ENCODE data around the gene MSI2. TPM values are rescaled to one million over a fixed set of nuclear protein-coding genes. Genes with fewer than 3 reads are reported as not detected.

MSI2 gene
- total and polyA plus RNA-seq, 2 donors (not counting 1 experiment from before 2014, with no cell fraction given), result 16.1 to 196 TPM

DNA sequence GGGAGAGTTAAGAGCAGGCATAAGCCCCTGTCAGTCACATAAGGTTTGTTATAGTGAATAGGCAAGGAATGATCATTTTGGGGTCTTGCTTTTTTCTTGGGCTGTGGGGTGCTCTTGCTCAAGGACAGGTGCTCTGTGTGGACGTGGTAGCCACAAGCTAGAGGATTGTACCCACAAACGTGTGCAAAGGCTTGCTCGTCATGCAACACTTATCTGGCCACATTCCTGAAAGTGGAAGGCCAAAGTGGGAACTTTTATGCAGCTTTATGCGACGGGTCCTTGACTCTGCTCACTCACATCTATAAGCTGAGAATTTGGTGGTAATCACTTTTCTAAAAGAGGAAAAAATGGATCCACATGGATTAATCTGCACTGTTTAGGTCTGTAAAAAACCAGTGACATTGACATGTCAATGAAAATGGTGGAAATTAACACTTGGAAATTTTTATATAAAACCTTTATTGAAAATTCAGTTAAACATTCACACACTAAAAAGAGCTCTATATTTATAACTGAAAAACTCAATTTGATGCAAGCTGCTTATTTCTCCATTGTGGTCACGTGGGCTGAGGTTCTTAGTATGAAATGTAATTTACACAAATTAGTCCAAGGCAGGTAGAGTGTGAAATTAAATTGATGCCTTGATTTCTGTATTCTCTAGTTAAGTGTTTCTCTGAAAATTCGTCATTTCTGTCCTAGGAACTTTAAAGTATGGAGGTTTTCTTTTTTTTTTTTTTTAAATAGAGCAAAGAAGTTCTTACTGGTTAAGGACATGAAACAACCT lies 162.3 kb downstream of the MSI2 start:
- no peaks in the 10 kb centered on the region for H3K9me3 Mint-ChIP-seq (ENCODE audit: insufficient read depth)
- no peak overlapping the region for H3K9ac ChIP-seq (ENCODE audit: low read length)
- no peak overlapping the region for H3K27ac ChIP-seq (ENCODE audit: low read length in 2 of 2)
- H3K36me3 ChIP-seq (replicated peaks in 1 of 2; ENCODE audit: control extremely low read depth in 1 of 2, control insufficient read depth in 1 of 2, extremely low read depth in 1 of 2, insufficient read depth in 2 of 2, low read length in 1 of 2), result no peaks in the 10 kb centered on the region
- CTCF ChIA-PET, result interaction anchor here (1.5 to 1.9 kb wide), 2 partner anchors 22 to 175 kb away, joined by 3 to 5 read pairs; no protein-coding TSS in a partner anchor
- no peak overlapping the region for H3K4me2 ChIP-seq (replicated peaks; ENCODE audit: low read depth, low read length, poor library complexity, severe bottlenecking)
- 43% methylated on average over 5 of the region's 7 CpGs for WGBS (ENCODE audit: insufficient coverage)
- peaks cover 0 to 4% of the 10 kb centered on the region in 2 donors for H3K4me1 ChIP-seq (ENCODE audit: control insufficient read depth in 2 of 2, insufficient read depth in 2 of 2, low read length in 2 of 2)
- H2AFZ ChIP-seq (ENCODE audit: insufficient read depth, low read depth, low read length, poor library complexity, severe bottlenecking), result no peak overlapping the region
- no peaks in the 10 kb centered on the region for H3K27me3 Mint-ChIP-seq
- H3K4me3 Mint-ChIP-seq, result no peak overlapping the region
- H3K9me3 ChIP-seq (ENCODE audit: control extremely low read depth in 1 of 3, control insufficient read depth in 2 of 3, insufficient read depth in 1 of 3, low read length in 2 of 3), result peaks cover 0 to 4% (median 0%) of the 10 kb centered on the region in 3 donors
- POLR2A ChIA-PET, result no interaction called here
- H3K4me1 Mint-ChIP-seq, result peaks cover 29% of the 10 kb centered on the region
- no peaks in the 10 kb centered on the region for H3K27me3 ChIP-seq (replicated peaks in 1 of 4; ENCODE audit: control extremely low read depth in 1 of 4, control insufficient read depth in 3 of 4, insufficient read depth in 4 of 4, low read length in 3 of 4)
- no peak overlapping the region for H3K4me3 ChIP-seq (ENCODE audit: control extremely low read depth in 1 of 5, extremely low read depth in 1 of 5, insufficient read depth in 1 of 5, low read depth in 2 of 5, low read length in 4 of 5)
- H3K27ac Mint-ChIP-seq, result no peak overlapping the region
- DNase-seq, result no peak
- H4K20me1 ChIP-seq (ENCODE audit: control insufficient read depth, insufficient read depth, low read length, poor library complexity, severe bottlenecking), result peaks cover 41% of the 10 kb centered on the region
- H3K79me2 ChIP-seq (ENCODE audit: control insufficient read depth, insufficient read depth, low read length), result peaks cover 64% of the 10 kb centered on the region
- intact Hi-C loops (cut with micrococcal nuclease), result no loop called here
- TF ChIP-seq, protein P1, sequence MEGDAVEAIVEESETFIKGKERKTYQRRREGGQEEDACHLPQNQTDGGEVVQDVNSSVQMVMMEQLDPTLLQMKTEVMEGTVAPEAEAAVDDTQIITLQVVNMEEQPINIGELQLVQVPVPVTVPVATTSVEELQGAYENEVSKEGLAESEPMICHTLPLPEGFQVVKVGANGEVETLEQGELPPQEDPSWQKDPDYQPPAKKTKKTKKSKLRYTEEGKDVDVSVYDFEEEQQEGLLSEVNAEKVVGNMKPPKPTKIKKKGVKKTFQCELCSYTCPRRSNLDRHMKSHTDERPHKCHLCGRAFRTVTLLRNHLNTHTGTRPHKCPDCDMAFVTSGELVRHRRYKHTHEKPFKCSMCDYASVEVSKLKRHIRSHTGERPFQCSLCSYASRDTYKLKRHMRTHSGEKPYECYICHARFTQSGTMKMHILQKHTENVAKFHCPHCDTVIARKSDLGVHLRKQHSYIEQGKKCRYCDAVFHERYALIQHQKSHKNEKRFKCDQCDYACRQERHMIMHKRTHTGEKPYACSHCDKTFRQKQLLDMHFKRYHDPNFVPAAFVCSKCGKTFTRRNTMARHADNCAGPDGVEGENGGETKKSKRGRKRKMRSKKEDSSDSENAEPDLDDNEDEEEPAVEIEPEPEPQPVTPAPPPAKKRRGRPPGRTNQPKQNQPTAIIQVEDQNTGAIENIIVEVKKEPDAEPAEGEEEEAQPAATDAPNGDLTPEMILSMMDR (IDR thresholded peaks at IDR 0.05), result no peak
- no peak for TF ChIP-seq EZH2 (IDR thresholded peaks at IDR 0.05; ENCODE audit: borderline replicate concordance, insufficient read depth, low read depth, low read length, poor library complexity, severe bottlenecking)
- ATAC-seq (ENCODE audit: low read depth), result no peak

DNA sequence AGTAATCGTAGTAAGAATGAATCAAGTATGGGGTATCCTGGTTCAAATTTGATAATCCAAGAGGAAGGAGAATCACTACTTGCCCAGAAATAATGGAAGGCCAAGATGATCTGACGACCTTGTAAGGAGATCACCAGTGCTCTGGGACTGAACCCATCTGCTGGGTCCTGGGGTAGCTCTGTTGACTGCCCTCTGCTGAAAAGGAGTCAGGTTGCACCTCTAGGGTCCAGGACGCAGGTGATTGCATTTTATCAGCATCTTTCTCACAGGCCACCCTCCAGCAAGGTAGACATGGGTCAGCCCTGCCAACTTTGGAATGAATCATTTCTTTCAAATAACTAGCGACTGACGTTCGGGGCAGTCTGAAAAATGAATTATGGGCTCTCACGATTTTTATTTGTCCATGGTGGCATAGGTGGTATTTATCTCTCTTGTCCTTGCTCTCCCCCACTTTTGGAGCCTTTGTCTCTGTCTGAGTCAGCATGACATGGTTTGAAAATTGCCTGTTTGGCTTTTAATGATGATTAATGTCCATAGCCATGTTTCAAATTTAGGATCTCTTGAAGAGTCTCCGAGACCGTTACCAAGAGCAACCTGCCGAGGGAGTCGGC lies 163.7 kb downstream of the MSI2 start:
- H3K4me3 ChIP-seq (ENCODE audit: control extremely low read depth in 1 of 5, extremely low read depth in 1 of 5, insufficient read depth in 1 of 5, low read depth in 2 of 5, low read length in 4 of 5), result no peak overlapping the region
- Mint-ChIP-seq H3K27ac (no peak overlapping the region), H3K9me3 (ENCODE audit: insufficient read depth) (no peaks in the 10 kb centered on the region), H3K27me3 (no peaks in the 10 kb centered on the region), H3K4me3 (no peak overlapping the region), H3K4me1 (peaks cover 40% of the 10 kb centered on the region)
- no peak for TF ChIP-seq EZH2 (IDR thresholded peaks at IDR 0.05; ENCODE audit: borderline replicate concordance, insufficient read depth, low read depth, low read length, poor library complexity, severe bottlenecking)
- TF ChIP-seq, protein P1 (IDR thresholded peaks at IDR 0.05), result no peak
- no peak overlapping the region for H3K27ac ChIP-seq (ENCODE audit: low read length in 2 of 2)
- ATAC-seq (ENCODE audit: low read depth), result no peak
- no peak overlapping the region for H3K4me2 ChIP-seq (replicated peaks; ENCODE audit: low read depth, low read length, poor library complexity, severe bottlenecking)
- DNase-seq, result no peak
- H3K9me3 ChIP-seq (ENCODE audit: control extremely low read depth in 1 of 3, control insufficient read depth in 2 of 3, insufficient read depth in 1 of 3, low read length in 2 of 3), result peaks cover 0 to 4% (median 0%) of the 10 kb centered on the region in 3 donors
- no peaks in the 10 kb centered on the region for H3K36me3 ChIP-seq (replicated peaks in 1 of 2; ENCODE audit: control extremely low read depth in 1 of 2, control insufficient read depth in 1 of 2, extremely low read depth in 1 of 2, insufficient read depth in 2 of 2, low read length in 1 of 2)
- intact Hi-C loops (cut with micrococcal nuclease), result no loop called here
- CTCF ChIA-PET, result interaction anchor here (0.7 to 1.9 kb wide), 2 partner anchors 20 to 63 kb away, joined by 3 to 5 read pairs; no protein-coding TSS in a partner anchor
- peaks cover 53% of the 10 kb centered on the region for H4K20me1 ChIP-seq (ENCODE audit: control insufficient read depth, insufficient read depth, low read length, poor library complexity, severe bottlenecking)
- POLR2A ChIA-PET, result no interaction called here
- H3K27me3 ChIP-seq (replicated peaks in 1 of 4; ENCODE audit: control extremely low read depth in 1 of 4, control insufficient read depth in 3 of 4, insufficient read depth in 4 of 4, low read length in 3 of 4), result no peaks in the 10 kb centered on the region
- WGBS (ENCODE audit: insufficient coverage), result 93% methylated on average over 6 of the region's 11 CpGs
- peaks cover 10 to 12% of the 10 kb centered on the region in 2 donors for H3K4me1 ChIP-seq (ENCODE audit: control insufficient read depth in 2 of 2, insufficient read depth in 2 of 2, low read length in 2 of 2)
- H3K79me2 ChIP-seq (ENCODE audit: control insufficient read depth, insufficient read depth, low read length), result peaks cover 71% of the 10 kb centered on the region
- no peak overlapping the region for H3K9ac ChIP-seq (ENCODE audit: low read length)
- no peak overlapping the region for H2AFZ ChIP-seq (ENCODE audit: insufficient read depth, low read depth, low read length, poor library complexity, severe bottlenecking)

All from B cell (primary cell).